AML-193 (cell line): Measurements from ENCODE around the gene TRAPPC2.

Source experiments
- DNase-seq, 2 experiments: peaks; one replicate each; lab custom pipeline; 2025; lab: John Stamatoyannopoulos, UW

The TRAPPC2 gene

DNA sequence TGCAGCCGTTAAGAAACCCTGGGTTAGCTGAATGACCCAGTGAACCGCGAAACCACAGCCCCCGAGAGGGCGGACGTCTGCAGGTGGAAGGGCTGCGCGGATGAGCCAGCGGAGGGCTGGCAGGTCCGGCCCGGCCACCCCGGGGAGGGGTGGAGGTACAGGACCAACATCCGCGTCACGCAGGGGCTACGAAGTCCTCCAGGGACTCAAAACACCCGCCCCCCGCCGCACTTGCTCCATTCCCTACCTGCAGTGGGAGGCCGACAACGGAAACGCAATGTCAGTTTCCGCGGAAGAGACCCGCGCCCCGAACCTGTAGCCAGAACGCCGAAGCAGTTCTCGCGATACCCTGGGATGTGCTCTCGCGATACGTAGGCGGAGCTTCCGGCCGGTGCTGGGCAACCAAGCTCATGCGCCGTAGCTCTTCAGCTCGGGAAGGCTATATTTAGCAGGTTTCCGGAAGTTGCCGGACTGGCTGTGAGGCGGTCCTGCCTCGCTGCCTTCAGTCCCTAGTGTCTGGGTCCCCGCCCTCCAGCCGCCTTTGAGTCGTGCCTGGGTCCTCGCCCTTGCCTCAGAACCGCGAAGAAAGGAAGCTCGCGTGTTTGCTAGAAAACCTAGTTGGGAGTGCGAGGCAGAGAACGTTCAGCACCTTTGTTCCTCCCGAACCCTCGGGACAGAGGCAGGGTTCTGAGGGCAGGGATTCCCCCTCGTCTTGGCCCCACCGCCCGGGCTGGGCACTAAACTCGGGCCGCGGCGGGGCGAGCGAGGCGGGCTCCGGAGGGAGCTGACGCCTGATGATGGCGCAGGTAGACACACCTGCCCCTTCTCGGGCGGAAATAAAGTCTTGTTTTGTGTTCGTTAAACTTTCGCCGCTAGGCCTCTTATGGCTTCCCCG, at the start of gene TRAPPC2, which contains the start of gene OFD1:
TSS of gene TRAPPC2 (minus strand) at position 343 of the 895 bp plus-strand sequence. CDS start 14,657 bp downstream, outside the sequence.
TSS of gene OFD1 (plus strand) at position 471 of the 895 bp plus-strand sequence. CDS start at position 795, 324 bp downstream.
- peak; percentile 68 to 77 for DNase-seq

DNA sequence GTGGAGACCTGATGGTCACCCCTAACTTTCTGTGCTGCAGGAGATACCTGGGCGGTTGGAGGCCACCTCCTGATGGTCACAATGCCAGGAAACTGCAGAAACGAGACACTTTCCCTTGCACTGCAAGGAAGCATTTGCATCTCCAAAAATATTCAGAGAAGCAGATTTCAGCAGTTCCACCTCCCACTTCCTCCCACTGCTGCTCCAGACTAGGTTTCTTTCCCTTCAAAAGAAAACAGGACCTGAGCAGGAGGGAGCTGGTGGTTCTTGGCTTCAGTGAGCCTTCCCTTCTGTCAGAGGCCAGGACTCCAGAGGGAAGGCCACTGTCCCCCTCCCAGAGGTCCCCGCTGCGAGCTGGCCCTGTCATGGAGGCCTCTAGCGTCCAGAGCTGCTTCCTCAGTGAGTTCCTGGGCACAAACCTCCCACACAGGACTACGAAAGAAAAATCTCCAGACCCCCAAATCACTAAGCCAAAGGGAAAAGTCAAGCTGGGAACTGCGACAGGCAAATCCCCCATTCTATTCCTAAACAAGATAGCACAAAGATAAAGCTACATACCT, 46.5 kb upstream of the TRAPPC2 start:
- DNase-seq, result no peak

DNA sequence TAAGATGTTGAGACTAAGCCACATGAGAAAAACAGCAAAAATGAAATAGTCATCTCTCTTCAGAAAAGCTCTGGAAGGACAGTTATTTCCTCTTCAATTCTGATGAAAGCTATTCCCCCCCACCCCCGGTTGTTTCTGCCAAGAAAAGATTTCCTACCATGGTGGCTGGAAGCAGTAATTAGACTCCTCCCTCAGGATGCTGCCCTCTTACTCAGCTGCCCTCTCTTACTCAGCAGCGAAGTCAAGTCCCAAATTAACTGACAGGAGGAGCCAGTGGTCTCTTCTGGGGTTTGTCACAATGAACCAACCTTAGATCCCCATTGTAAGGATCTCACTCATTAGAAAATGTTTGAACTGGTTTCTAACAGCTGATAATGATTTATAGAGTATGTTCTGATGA, 44.5 kb upstream of the TRAPPC2 start:
- DNase-seq, result no peak

DNA sequence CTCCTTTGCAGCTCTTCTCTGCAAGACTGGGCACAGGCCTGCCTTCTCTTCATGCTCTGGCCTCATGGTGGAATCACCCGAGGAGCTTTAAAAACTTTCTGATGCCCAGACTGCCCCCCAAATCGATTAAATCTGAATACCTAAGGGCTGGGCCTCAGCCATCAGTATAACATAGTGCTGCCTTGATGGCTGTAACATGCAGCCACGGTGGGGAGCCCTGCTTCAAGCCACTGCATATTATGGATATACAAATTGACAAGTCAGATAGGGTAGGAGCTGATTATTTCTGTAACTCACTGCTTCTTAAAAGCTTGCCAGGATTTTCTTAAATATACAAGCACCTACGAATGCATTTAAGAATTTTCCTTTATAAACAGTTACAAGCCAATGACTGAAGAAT, 42.0 kb upstream of the TRAPPC2 start:
- DNase-seq, result no peak

DNA sequence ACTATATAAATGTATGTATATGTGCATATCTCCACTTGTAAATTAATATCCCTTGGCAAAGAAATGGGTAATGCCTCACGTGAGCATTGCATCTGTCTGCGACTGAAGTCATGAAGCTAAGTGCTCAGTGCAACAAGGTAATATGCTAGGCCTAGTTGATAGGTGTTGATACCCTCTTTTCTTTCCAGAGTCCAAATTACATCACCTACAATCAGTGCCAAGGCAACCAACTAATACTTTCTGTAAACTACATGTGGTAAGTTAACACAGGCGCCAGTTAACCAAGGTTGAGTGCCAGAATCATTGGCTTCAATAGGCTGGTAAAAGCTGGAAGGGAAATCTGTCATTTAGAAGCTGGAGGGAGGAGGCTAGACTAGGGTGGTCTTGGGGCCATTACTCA, 41.4 kb upstream of the TRAPPC2 start:
- no peak for DNase-seq

DNA sequence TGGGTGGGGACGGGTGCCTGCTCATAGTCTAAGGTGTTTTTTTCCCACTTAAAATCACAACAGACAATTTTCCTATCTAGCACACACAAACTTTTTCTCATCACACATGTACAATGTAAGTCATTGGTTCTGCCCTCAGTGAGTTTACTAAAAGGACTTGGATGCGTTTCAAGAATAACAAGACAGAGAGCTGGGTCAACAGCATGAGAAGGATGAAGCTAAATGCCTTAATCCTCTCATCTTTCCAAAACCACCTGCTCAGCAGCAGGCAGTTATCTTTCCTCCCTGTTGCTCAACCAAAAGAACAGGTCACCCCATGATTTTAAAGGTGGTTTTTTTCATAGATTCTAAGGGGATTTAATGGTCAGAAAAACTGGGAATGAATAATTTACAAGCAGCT, 40.3 kb upstream of the TRAPPC2 start:
- DNase-seq, result no peak

DNA sequence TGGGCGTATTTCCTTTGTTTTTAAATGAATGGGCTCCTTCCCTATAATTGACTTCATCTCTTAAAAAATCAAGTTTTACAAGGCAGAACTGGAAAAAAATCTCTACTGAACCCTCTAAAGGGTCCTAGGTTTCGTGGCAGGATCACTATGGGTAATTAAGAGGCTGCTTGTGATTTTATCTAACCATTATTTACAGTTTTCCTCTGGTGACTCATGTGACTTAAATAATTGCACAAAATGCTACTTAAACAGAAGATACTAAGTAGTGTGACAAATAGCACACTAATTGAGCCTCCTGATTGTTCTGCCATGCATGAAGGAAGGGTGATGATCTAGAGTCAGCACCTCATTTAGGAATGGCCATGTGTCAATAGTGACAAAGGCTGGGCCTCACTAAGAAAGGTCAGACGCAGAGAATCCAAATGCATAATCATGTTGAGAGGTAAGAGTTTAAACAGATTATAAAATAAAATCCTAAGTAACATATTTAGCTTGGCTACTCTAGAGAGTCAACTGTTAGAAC, 35.7 kb upstream of the TRAPPC2 start:
- DNase-seq, result no peak

DNA sequence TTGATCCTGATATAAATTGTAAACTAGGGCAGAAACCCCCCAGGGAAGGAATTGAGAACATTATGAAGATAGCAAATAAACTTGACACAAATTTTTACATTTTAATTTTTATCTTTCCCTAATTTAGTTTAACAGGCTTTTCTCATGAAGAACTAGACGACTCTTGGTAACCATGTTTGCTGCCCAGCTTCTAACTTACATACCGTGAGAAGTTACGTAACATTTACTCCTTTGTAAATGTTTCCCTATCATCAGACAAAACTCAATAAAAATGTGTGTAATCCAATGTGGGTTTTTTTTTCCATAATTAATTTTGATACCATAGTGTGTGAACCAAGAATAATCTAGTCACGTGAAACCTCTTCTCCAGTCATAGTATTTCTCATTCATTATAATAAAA, 34.5 kb upstream of the TRAPPC2 start:
- no peak for DNase-seq

DNA sequence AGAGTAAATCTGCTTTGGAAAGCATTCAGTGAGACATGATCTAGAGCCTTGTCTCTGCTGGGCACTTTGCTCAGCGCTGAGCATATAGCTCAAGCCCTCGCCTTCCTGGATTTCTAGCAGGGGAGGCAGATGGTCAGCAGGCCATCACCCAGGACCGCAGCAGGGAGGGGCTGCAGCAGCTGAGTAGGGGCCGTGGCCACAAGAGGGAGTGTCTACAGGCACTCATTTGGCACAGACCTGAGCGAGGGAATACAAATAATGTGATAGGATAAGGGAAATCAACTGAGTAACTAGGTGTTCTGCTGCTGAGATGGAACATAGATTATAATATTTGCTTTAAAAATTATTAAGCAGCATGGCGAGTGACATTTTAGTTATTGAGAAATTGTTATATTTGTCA, 30.3 kb upstream of the TRAPPC2 start:
- DNase-seq, result no peak

DNA sequence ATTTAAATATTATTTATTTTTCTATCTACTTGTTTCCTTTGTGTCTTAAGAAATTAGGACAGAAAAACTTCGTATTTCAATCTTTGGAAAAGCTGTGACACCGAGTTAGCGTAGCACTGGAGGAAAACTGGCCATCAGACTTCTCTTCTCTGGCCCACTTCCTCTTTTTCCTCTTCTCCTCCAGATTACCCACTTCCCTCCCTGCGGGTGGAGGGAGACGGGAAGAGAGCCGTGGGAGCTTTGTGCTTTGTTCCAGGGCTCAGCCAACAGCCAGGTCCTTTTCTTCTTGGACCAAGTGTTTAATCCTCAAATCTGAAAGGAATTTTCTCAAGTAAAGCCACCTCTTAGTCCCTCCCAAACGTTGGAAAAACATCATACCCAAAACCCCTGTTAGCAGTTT, 29.9 kb upstream of the TRAPPC2 start:
- no peak for DNase-seq

DNA sequence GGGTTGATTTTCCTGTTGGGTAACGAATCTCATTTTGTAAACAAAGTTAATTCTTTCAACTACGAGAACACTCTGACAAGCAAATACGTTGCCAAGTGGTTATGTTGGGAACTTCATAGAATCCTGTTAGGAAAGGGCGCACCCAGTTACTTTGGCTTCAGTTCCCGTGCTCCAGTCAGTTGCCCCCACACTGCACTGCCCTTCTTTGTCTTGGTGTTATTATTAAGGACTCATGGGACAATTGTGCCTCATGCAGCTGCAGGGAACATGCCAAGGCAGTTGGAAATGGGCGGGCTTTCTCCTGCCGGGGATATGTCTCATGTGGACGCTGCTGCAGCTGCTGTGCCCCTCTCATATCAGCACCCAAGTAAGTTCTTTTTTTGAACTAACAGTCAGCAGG, 29.1 kb upstream of the TRAPPC2 start:
- no peak for DNase-seq

DNA sequence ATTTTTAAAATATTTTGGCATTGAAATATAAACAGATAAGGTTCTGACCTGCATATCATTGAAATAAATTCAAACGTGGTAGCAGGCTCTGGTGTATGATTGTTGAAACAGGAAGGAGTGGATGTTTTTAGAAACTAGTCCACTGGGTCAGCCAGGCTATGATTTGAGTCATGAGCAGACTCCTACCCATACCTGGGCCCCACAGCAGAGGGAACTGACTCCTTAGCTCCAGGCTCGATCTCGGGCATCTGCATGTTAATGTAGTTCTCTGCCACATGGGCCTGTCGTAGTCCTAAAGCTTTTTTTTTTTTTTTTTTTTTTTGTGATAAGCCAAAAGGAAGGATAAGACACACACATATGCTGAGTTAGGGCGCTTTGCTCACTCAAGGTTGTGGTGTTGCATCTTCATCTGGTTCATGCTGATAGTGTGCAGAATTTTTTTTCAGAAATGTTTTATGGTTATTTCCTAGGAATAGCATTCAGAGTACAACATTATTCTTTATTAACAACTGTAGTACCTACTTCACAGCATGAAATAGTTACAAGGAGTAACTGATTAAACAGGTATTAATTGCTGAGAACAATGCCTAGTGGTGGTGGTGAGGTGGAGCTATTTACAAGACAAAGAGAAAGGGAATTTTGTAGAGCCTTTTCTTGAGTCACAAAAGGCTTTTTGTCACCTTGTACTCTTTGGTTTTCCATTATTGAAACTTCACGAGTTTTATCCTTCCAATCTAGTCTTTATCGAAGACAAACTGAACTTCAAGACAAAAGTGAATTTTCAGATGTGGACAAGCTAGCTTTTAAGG, 27.4 kb upstream of the TRAPPC2 start:
- DNase-seq, result no peak

DNA sequence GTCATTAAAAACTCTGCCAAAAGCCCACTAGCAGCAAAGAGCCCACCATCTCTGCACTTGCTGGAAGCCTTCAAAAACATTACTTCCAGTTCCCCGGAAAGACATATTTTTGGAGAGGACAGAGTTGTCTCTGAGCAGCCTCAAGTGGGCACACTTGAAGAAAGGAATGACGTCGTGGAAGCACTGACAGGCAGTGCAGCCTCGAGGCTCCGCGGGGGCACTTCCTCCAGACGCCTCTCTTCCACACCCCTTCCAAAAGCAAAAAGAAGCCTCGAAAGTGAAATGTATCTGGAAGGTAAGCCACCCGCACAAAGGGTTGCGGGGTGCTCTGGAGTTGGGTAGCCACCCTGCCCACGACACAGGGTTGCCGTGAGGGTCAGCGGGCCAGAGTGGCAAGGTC, 26.0 kb upstream of the TRAPPC2 start:
- DNase-seq, result no peak

DNA sequence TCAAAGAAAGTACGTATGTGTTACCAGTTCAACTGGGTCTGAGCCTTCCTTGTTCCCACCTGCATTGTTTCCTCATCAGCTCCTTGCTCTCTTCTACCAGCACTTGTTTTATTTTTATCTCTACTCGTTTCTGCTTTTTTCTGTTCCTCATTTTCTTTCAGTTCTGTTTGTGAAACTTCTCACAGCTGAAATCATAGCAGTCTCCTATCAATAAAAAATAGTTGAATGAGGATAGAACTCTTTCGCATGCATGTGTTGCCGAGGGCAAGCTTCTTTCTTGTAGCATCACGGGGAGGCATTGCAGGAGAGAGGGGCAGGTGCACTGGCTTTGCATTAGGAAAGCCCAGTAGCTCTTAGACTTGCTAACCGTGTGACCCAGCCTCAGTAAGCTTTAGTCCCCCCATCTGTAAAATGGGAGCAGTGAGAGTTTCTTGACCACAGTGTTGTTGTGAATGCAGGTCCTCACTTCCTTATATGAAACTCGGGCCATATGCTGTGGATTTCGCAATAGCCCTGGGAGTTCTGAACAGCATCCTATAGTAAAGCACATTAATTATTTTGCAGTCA, 24.8 kb upstream of the TRAPPC2 start:
- DNase-seq, result peak in 1 of 2 experiments; percentile 10

DNA sequence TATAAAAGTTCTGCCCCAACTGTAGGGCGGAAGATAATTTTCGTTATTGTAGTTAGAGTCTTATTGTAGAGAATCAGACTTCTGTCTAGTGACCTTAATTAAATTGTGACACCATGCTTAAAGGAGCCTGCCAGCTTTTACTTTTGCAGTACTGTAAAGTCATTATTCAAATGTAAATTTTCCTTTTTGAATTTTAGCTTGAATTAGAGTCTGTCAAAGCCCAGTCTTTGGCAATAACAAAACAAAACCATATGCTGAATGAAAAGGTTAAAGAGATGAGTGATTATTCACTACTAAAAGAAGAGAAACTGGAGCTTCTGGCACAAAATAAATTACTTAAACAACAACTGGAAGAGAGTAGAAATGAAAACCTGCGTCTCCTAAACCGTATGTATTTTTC, 22.0 kb upstream of the TRAPPC2 start:
- DNase-seq, result no peak

DNA sequence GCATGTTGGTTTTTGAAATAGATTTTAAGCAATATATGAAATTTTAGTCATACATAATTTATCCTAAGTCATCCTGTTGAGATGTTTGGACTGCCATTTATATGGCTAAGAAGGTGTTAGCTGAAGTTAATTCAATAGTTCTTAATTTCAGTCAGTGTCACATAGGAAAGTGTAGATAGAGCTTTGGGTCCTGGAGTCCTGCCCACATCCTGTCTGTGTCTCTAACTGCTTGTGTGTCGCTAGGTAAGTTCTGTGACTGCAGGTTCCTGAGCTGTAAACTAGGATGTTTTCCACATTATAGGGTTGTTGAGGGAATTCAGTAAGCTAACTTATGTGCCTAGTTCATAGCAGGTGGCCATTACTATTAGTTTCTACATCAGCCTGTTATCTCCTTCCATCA, 20.8 kb upstream of the TRAPPC2 start:
- no peak for DNase-seq

DNA sequence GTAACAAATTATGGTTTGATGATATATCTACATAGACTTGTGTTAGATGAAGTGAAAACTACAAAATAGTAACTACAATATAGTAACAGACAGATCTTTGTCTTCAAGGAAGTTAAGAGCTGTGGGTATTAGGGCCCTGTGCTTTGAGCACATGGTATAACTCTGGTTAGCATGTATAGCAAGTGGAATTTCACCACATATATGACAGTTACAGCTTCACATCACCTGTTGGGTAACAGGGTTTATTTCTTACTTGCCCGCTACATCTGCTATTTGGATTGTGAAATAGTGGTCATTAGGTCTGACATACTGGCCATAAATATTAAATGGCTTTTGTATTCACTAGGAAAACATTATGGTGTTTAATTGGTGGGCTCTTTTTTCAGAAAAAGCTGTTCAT, 20.3 kb upstream of the TRAPPC2 start:
- peak; percentile 58 to 66 for DNase-seq

DNA sequence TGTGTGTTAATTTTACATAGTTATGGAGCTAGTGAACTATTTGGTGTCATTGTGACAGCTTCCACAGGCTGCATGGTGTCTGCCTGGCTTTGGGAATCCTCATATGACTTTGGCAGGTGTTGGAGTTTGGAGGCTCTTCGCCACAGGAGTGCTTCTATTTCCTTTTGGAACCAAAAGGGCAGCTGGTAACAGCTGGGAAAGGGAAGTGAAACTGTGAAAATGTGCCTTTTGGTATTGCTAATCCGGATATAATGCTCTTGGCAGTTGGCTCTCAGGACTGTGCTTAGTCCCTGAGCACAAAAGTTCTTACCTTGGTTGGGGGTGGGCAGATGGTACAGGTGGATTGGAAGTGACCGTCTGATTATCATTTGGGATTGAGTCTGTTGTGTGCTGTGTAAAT, 18.2 kb upstream of the TRAPPC2 start:
- no peak for DNase-seq

DNA sequence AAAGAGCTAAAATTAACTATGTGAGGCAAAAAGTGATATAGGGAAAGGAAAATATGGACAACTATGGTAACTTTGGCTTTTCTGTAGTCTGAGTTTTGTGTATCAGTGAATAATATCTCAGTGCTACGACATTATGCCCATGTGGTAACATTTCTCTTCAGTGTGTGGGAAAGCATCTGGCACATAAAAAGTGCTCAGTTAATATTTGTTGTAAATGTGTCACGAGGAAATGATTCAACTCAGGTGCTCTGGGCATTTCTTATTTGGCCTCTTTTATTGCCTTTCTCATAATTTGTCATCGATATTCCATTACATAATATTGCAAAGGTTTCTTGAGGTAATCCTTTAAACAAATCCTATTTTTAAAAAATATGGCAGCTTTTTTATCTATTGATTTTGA, 17.7 kb upstream of the TRAPPC2 start:
- DNase-seq, result no peak

DNA sequence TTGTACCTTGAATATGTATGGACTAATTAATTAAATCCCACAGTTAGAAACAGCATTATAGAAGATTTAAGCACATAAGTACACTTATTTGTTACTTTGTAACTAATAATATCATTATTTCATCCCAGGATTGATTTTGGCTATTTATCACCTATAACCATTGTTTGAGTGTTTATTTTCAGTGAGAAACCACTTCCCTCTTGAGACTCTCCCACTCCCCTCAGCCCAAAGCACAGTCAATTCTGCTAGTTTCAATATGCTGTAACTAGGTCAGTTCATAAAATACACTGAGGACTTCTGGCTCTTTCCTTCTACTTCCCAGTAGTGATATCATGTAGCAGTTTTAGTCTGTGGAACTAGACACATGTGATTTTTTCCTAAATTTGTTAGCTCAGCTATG, 16.4 kb upstream of the TRAPPC2 start:
- no peak for DNase-seq

DNA sequence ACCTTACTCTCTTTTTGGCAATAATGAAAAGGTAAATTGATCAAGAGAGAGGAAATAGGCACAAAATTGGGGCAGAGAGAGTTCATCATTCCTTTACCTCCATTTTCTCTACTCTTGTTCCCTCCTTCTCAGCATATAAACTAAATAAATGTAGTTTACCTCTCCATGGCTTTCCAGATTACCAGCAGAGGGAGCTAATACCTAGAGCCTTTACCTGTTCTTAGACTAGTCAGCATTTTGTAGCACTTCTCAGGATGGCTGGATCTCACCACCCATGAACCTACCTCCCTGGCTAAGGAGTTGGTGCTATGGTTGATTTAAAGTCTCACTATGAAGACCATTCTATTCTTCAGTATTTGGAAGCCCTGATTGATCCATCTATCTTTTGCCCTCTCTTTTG, 15.8 kb upstream of the TRAPPC2 start:
- peak in 1 of 2 experiments; percentile 12 for DNase-seq

DNA sequence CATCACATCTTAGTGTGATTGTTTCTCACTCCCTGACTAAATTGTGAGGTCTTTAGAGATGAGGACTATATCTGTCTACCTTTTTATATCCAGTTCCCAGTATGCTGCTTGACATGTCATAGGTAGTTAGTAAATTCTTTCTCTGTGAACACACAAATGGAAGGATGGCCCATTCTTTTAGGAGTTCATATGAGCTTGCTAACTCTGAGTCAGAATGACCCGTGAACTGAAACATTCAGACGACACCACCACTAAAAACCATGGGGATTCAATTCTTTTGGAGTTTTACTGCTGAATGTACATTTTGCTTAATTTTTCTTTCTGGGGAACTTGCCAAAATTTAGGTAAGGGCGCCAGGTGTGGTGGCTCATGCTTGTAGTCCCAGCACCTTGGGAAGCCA, 14.1 kb upstream of the TRAPPC2 start:
- no peak for DNase-seq
